WTC11 (cell line): Measurements from ENCODE around the gene MAGI2. TPM values are rescaled to one million over a fixed set of nuclear protein-coding genes. Genes with fewer than 3 reads are reported as not detected.
A peak's percentile ranks its signal among the peaks of the same experiment; 100 is the strongest.

Experiments used
- ATAC-seq: fragments of 200-7000 bp; cut with Tn5 transposase; 2 replicates; pipeline ENCODE4 v1.10.0; 2021; ENCODE audit warnings: mild to moderate bottlenecking, moderate library complexity
- CTCF ChIA-PET: fragments of 300-600 bp; sonication (Branson Sonifier 250); formaldehyde crosslinking; loops from one replicate; lab custom pipeline; 2021; ENCODE audit warnings: antibody characterized with exemption; lab: Charles Lee
- POLR2A ChIA-PET: fragments of 350-600 bp; sonication (Branson Sonifier 250); formaldehyde crosslinking; loops from one replicate; lab custom pipeline; 2021; ENCODE audit warnings: antibody characterized with exemption; lab: Charles Lee
- DNase-seq: peaks from one replicate; pipeline ENCODE4 v3.0.0; 2021; ENCODE audit warnings: low spot score
- H3K27ac Mint-ChIP-seq: 2 replicates; pipeline ENCODE4 v1.8.0; 2021; ENCODE audit warnings: mixed read lengths
- H3K27me3 Mint-ChIP-seq: 2 replicates; pipeline ENCODE4 v1.8.0; 2021; ENCODE audit warnings: low read depth, mild to moderate bottlenecking, moderate library complexity, mixed read lengths
- H3K36me3 Mint-ChIP-seq: 2 replicates; pipeline ENCODE4 v1.8.0; 2021; ENCODE audit warnings: mixed read lengths
- H3K4me1 Mint-ChIP-seq: 2 replicates; pipeline ENCODE4 v1.8.0; 2022; ENCODE audit warnings: mixed read lengths
- H3K4me3 Mint-ChIP-seq: 2 replicates; pipeline ENCODE4 v1.8.0; 2021; ENCODE audit warnings: mild to moderate bottlenecking, moderate library complexity, mixed read lengths
- H3K9me3 Mint-ChIP-seq: 2 replicates; pipeline ENCODE4 v1.8.0; 2021; ENCODE audit warnings: mixed read lengths
- ARID4B ChIP-seq: sonication (generic); formaldehyde crosslinking; IDR thresholded peaks from 2 replicates; pipeline ENCODE4 v1.8.0; 2023; ENCODE audit warnings: missing genetic modification reagents, mild to moderate bottlenecking, borderline replicate concordance
- CBFB ChIP-seq: sonication (generic); formaldehyde crosslinking; IDR thresholded peaks from 2 replicates; pipeline ENCODE4 v1.8.1; 2022; ENCODE audit warnings: mild to moderate bottlenecking, low read depth, missing genetic modification reagents
- E2F5 ChIP-seq: sonication (generic); formaldehyde crosslinking; IDR thresholded peaks from 2 replicates; pipeline ENCODE4 v1.8.1; 2022; ENCODE audit warnings: mild to moderate bottlenecking, moderate library complexity, missing genetic modification reagents
- FOXK1 ChIP-seq: sonication (generic); formaldehyde crosslinking; IDR thresholded peaks from 2 replicates; pipeline ENCODE4 v1.8.0; 2022; ENCODE audit warnings: mild to moderate bottlenecking, moderate library complexity, missing genetic modification reagents
- MYBL2 ChIP-seq: sonication (generic); formaldehyde crosslinking; IDR thresholded peaks from 2 replicates; pipeline ENCODE4 v1.8.1; 2023; ENCODE audit warnings: mild to moderate bottlenecking, moderate library complexity, missing genetic modification reagents
- PREB ChIP-seq: sonication (generic); formaldehyde crosslinking; IDR thresholded peaks from 2 replicates; pipeline ENCODE4 v1.8.1; 2022; ENCODE audit warnings: mild to moderate bottlenecking, missing genetic modification reagents, moderate library complexity, borderline replicate concordance
- SMAD3 ChIP-seq: sonication (generic); formaldehyde crosslinking; IDR thresholded peaks from 2 replicates; pipeline ENCODE4 v1.8.0; 2022; ENCODE audit warnings: missing genetic modification reagents, mild to moderate bottlenecking, borderline replicate concordance
- USF2 ChIP-seq: sonication (generic); formaldehyde crosslinking; IDR thresholded peaks from 2 replicates; pipeline ENCODE4 v1.8.1; 2023; ENCODE audit warnings: mild to moderate bottlenecking, missing genetic modification reagents, moderate library complexity
- ZNF512 ChIP-seq: sonication (generic); formaldehyde crosslinking; IDR thresholded peaks from 2 replicates; pipeline ENCODE4 v1.8.1; 2022; ENCODE audit warnings: missing genetic modification reagents, borderline replicate concordance
- total RNA-seq: library from RNA; stranded (reverse); gene quantifications from 3 replicates; pipeline ENCODE4 v1.2.3, GENCODE V29; 2021
- TF ChIP-seq, protein P1 (sequence below): fragments of 200-600 bp; IDR thresholded peaks from 2 replicates; pipeline ENCODE4 v1.8.0; 2022; ENCODE audit warnings: antibody characterized with exemption
- TF ChIP-seq, protein P2 (sequence below): sonication (generic); formaldehyde crosslinking; IDR thresholded peaks from 2 replicates; pipeline ENCODE4 v1.8.1; 2023; ENCODE audit warnings: mild to moderate bottlenecking, missing genetic modification reagents

Gene MAGI2
- total RNA-seq, 1 experiment from 2014 or later: 26.6 TPM

- TF ChIP-seq PREB (CRISPR knock-in tag) (no peak), FOXK1 (CRISPR knock-in tag) (no peak), ZNF512 (CRISPR knock-in tag) (no peak)
- TF ChIP-seq, all 79 proteins: peak for 0
These were observed 1220.7 kb downstream of the MAGI2 start (continued) for GRCh38 chr7:78232806-78233205.

DNA sequence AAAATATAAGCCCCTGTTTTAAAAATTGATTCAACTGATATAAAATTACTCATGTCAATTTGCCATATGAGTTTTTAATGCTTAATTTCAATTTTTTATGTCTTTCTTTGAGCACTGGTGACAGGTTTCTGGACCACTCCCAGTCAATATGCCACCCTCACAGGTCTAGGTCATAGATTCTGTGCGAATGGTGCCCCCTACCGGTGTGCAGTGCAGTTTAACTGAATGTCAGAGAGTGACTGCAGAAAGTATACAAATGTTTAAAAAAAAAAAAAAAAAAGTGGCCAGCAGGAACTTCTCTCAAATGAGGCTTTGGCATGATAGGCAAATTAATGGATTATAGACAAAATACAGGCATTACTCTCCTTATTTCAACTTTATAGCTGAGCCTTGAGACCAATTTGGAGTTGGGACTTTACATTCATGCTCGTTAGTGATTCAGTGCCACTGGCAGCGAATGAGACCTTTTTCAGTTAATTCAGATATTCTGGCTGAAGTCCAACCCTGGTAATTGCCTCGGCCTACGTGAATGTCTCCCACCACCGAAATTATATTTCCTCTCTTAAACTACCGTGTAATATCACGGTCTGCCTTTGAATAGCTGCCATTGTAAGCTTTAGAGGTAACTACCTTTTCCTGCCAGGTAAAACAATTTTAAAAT is 1227.3 kb downstream of the MAGI2 start:
- Mint-ChIP-seq H3K4me3 (no peak overlapping the region), H3K36me3 (no peaks in the 10 kb centered on the region), H3K4me1 (peaks cover 3% of the 10 kb centered on the region)
- CTCF ChIA-PET: interaction anchor here (0.6 to 1.6 kb wide), 2 partner anchors 206 to 536 kb away, joined by 3 read pairs; no protein-coding TSS in a partner anchor
- peak; percentile 86 for DNase-seq
- TF ChIP-seq, protein P1, sequence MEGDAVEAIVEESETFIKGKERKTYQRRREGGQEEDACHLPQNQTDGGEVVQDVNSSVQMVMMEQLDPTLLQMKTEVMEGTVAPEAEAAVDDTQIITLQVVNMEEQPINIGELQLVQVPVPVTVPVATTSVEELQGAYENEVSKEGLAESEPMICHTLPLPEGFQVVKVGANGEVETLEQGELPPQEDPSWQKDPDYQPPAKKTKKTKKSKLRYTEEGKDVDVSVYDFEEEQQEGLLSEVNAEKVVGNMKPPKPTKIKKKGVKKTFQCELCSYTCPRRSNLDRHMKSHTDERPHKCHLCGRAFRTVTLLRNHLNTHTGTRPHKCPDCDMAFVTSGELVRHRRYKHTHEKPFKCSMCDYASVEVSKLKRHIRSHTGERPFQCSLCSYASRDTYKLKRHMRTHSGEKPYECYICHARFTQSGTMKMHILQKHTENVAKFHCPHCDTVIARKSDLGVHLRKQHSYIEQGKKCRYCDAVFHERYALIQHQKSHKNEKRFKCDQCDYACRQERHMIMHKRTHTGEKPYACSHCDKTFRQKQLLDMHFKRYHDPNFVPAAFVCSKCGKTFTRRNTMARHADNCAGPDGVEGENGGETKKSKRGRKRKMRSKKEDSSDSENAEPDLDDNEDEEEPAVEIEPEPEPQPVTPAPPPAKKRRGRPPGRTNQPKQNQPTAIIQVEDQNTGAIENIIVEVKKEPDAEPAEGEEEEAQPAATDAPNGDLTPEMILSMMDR: peak; percentile 64
- TF ChIP-seq USF2 (CRISPR knock-in tag): no peak
- TF ChIP-seq, all 79 proteins: peak for 1
- Mint-ChIP-seq H3K27me3 (no peaks in the 10 kb centered on the region), H3K9me3 (no peaks in the 10 kb centered on the region), H3K27ac (no peak overlapping the region)
- POLR2A ChIA-PET: no interaction called here
- peak; percentile 88 for ATAC-seq

DNA sequence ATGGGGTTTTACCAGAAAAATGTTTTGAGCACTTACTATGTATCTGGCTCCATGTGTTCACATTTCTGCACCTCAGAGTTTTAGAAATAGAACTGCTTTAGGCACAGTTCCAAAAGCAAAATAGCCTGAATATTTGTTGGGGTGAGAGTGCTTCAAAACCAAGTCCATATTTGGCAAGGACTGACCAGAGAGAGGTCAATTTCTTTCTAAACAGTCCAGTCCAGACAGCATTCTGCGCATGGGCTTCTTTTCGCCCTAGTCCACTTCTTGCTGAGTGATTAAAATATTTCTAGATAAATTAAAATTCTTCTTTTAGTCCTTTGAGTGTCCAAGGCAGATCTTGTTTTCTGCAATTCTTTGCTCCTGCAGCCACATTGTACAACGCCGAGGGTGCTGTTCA is 1227.9 kb downstream of the MAGI2 start:
- TF ChIP-seq USF2 (CRISPR knock-in tag): no peak
- POLR2A ChIA-PET: no interaction called here
- Mint-ChIP-seq H3K36me3 (peaks cover 3% of the 10 kb centered on the region; the same call in 1 of the 2 replicates), H3K9me3 (peaks cover 4% of the 10 kb centered on the region; the same call in 1 of the 2 replicates), H3K27me3 (no peaks in the 10 kb centered on the region), H3K27ac (no peak overlapping the region), H3K4me1 (peaks cover 3% of the 10 kb centered on the region), H3K4me3 (no peak overlapping the region)
- no peak for ATAC-seq
- no peak for DNase-seq
- CTCF ChIA-PET: no interaction called here

DNA sequence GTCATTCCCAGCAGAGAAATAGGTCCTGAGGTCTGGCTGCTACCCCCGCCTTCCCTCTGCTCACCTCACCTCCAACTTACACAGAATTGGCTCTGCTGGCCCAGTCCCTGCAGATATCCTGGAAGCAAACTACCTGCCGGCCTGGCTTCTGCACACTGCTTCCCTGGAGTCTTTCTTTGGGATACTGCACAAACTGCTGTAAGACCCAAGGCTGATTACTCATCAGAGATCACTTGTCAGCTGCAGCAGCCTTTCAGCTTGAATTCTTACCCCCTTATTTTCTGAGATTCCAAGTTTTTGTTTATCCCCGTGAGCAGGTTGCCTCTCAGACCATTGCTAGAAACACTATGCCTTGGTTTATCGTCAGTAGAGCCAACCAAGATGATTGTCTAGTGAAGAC is 1228.5 kb downstream of the MAGI2 start:
- ChIA-PET CTCF (interaction anchor here (5.1 kb wide), 1 partner anchor 90 kb away, joined by 21 read pairs; no protein-coding TSS in a partner anchor), POLR2A (no interaction called here)
- Mint-ChIP-seq H3K27ac (no peak overlapping the region), H3K36me3 (peaks cover 3% of the 10 kb centered on the region; the same call in 1 of the 2 replicates), H3K9me3 (peaks cover 9% of the 10 kb centered on the region; the same call in 1 of the 2 replicates), H3K27me3 (no peaks in the 10 kb centered on the region), H3K4me1 (peaks cover 3% of the 10 kb centered on the region), H3K4me3 (no peak overlapping the region)
- no peak; the same call in 1 of the 2 replicates for ATAC-seq
- no peak for DNase-seq
- no peak for TF ChIP-seq E2F5 (CRISPR knock-in tag)
- TF ChIP-seq PREB (CRISPR knock-in tag): no peak
- TF ChIP-seq, protein P2, sequence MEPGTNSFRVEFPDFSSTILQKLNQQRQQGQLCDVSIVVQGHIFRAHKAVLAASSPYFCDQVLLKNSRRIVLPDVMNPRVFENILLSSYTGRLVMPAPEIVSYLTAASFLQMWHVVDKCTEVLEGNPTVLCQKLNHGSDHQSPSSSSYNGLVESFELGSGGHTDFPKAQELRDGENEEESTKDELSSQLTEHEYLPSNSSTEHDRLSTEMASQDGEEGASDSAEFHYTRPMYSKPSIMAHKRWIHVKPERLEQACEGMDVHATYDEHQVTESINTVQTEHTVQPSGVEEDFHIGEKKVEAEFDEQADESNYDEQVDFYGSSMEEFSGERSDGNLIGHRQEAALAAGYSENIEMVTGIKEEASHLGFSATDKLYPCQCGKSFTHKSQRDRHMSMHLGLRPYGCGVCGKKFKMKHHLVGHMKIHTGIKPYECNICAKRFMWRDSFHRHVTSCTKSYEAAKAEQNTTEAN (CRISPR knock-in tag): no peak
- TF ChIP-seq MYBL2 (CRISPR knock-in tag): no peak
- no peak for TF ChIP-seq CBFB
- TF ChIP-seq FOXK1 (CRISPR knock-in tag): no peak
- TF ChIP-seq SMAD3 (CRISPR knock-in tag): no peak
- TF ChIP-seq ARID4B (CRISPR knock-in tag): no peak
